ENCODE data around the gene DSG2. TPM values are rescaled to one million over a fixed set of nuclear protein-coding genes. Genes with fewer than 3 reads are reported as not detected.

The DSG2 gene
- total RNA-seq, 1 experiment from 2014 or later: 106 TPM

- DNase-seq (ENCODE audit: unreplicated experiment): no peak
- no peaks in the 10 kb centered on the region for H3K27me3 Mint-ChIP-seq (ENCODE audit: insufficient read depth, unreplicated experiment)
- H3K36me3 Mint-ChIP-seq (ENCODE audit: insufficient read depth, unreplicated experiment): peaks cover 56% of the 10 kb centered on the region
- no peak overlapping the region for H3K4me3 Mint-ChIP-seq (ENCODE audit: unreplicated experiment)
- H3K27ac Mint-ChIP-seq (ENCODE audit: low read depth, unreplicated experiment): no peak overlapping the region
- TF ChIP-seq, protein P1, sequence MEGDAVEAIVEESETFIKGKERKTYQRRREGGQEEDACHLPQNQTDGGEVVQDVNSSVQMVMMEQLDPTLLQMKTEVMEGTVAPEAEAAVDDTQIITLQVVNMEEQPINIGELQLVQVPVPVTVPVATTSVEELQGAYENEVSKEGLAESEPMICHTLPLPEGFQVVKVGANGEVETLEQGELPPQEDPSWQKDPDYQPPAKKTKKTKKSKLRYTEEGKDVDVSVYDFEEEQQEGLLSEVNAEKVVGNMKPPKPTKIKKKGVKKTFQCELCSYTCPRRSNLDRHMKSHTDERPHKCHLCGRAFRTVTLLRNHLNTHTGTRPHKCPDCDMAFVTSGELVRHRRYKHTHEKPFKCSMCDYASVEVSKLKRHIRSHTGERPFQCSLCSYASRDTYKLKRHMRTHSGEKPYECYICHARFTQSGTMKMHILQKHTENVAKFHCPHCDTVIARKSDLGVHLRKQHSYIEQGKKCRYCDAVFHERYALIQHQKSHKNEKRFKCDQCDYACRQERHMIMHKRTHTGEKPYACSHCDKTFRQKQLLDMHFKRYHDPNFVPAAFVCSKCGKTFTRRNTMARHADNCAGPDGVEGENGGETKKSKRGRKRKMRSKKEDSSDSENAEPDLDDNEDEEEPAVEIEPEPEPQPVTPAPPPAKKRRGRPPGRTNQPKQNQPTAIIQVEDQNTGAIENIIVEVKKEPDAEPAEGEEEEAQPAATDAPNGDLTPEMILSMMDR (IDR thresholded peaks at IDR 0.05; ENCODE audit: unreplicated experiment): no peak
- ChIA-PET CTCF (no interaction called here), POLR2A (interaction anchor here (0.9 to 13.1 kb wide), 5 partner anchors 10 to 32 kb away, joined by 3 to 158 read pairs (median 4); partner anchors contain the start of gene DSG2)
- intact Hi-C loops (cut with micrococcal nuclease): no loop called here
- peaks cover 33% of the 10 kb centered on the region for H3K4me1 Mint-ChIP-seq (ENCODE audit: insufficient read depth, unreplicated experiment)
- no TSS peak for BruUV-seq (replicated peaks)
- no peaks in the 10 kb centered on the region for H3K9me3 Mint-ChIP-seq (ENCODE audit: unreplicated experiment)
Observed at GRCh38 chr18:31483396-31483795, 14.6 kb upstream of the DSG2 start.

DNA sequence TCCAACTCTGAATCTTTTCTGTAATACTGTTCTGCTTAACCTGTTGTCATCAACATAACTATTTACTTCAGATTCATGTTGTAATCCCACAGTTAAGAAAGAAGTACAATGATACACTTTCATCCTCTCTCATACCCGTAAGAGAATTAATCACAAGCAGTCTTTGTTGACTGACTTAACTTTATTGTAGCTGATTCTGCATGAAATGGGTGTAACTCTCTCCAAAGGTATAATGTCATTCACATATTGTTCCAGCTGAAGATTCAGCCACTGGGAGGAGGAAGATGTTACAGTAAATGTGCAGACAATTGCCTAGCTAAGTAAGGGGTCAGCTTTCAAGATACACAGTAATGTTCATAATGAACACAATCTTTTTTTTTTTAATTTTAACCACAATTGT lies 13.5 kb upstream of the DSG2 start:
- CTCF ChIA-PET: interaction anchor here (0.7 to 1.4 kb wide), 3 partner anchors 22 to 1099 kb away, joined by 3 to 7 read pairs (median 3); no protein-coding TSS in a partner anchor
- no peaks in the 10 kb centered on the region for H3K9me3 Mint-ChIP-seq (ENCODE audit: unreplicated experiment)
- POLR2A ChIA-PET: interaction anchor here (0.6 to 13.1 kb wide), 12 partner anchors 11 to 442 kb away, joined by 3 to 158 read pairs (median 4); partner anchors contain the start of genes DSC3 and DSG2
- no peaks in the 10 kb centered on the region for H3K27me3 Mint-ChIP-seq (ENCODE audit: insufficient read depth, unreplicated experiment)
- TF ChIP-seq, protein P1 (IDR thresholded peaks at IDR 0.05; ENCODE audit: unreplicated experiment): no peak
- no peak for DNase-seq (ENCODE audit: unreplicated experiment)
- no TSS peak for BruUV-seq (replicated peaks)
- no peak overlapping the region for H3K27ac Mint-ChIP-seq (ENCODE audit: low read depth, unreplicated experiment)
- H3K4me1 Mint-ChIP-seq (ENCODE audit: insufficient read depth, unreplicated experiment): peaks cover 41% of the 10 kb centered on the region
- no peak overlapping the region for H3K4me3 Mint-ChIP-seq (ENCODE audit: unreplicated experiment)
- intact Hi-C loops (cut with micrococcal nuclease): no loop called here
- H3K36me3 Mint-ChIP-seq (ENCODE audit: insufficient read depth, unreplicated experiment): peaks cover 45% of the 10 kb centered on the region

DNA sequence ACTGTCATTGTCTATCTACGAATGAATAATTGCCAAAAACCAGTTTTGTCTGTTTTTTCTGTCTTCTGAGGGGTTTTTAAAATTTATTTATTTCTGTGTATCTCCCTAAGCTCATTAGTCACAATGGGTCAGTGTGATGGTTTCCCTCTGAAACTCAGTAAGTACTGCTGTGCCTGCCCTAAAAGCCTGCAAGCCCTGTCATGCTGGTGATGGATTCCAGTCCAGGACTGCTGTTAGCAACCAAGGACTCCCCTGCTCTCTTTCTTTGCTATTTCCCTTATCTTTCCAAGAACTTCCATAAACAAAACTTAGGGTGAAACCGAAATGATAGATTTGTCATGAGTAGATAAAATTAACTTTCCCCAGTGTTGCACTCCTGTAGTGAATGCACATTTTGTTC lies 11.8 kb upstream of the DSG2 start:
- Mint-ChIP-seq H3K9me3 (ENCODE audit: unreplicated experiment) (no peaks in the 10 kb centered on the region), H3K27ac (ENCODE audit: low read depth, unreplicated experiment) (peak overlapping the region; percentile 65), H3K27me3 (ENCODE audit: insufficient read depth, unreplicated experiment) (no peaks in the 10 kb centered on the region), H3K4me1 (ENCODE audit: insufficient read depth, unreplicated experiment) (peaks cover 58% of the 10 kb centered on the region), H3K4me3 (ENCODE audit: unreplicated experiment) (no peak overlapping the region), H3K36me3 (ENCODE audit: insufficient read depth, unreplicated experiment) (peaks cover 31% of the 10 kb centered on the region)
- TF ChIP-seq, protein P1 (IDR thresholded peaks at IDR 0.05; ENCODE audit: unreplicated experiment): no peak
- BruUV-seq (replicated peaks): no TSS peak
- intact Hi-C loops (cut with micrococcal nuclease): no loop called here
- ChIA-PET POLR2A (interaction anchor here (0.7 to 13.1 kb wide), 7 partner anchors 8 to 211 kb away, joined by 3 to 158 read pairs (median 5); partner anchors contain the start of genes DSG2 and DSG3), CTCF (no interaction called here)
- DNase-seq (ENCODE audit: unreplicated experiment): no peak

DNA sequence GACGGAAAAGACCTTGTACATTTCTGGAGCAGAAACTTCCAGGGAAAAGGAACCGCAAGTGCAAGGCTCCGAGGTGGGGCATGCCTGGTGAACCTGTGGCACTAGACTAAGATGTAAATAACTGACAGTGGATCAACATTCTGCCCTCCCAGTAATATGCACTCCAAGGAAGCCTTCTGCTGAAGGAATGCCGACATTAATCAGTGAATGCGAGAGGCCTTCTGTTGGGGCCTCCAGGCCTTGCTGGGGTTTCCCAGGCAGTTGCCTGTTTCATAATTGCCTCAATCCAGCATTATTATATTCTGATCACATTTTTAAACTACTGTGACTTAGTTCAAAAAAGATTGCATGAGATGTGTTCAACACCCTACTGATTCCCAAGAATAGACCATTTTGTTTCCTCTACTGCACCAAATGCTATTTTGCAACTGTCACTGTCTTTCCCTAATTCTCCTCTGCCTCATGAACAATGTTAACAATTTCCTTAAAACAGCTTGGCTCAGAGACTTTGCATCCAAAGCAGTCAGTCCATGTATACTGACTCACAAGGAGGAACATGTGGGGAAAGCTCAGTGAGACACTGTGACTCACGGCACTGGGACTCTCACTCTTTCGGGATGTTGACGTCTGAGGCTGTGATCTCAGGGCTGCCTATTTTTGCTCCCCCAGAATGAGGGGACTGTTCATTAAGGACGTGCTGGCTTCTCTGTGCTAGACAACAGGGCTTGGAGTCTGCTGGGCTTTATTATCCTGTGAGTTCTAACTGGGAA lies 10.5 kb upstream of the DSG2 start:
- Mint-ChIP-seq H3K27ac (ENCODE audit: low read depth, unreplicated experiment) (peak overlapping the region; percentile 65), H3K36me3 (ENCODE audit: insufficient read depth, unreplicated experiment) (peaks cover 28% of the 10 kb centered on the region), H3K27me3 (ENCODE audit: insufficient read depth, unreplicated experiment) (no peaks in the 10 kb centered on the region), H3K9me3 (ENCODE audit: unreplicated experiment) (no peaks in the 10 kb centered on the region), H3K4me3 (ENCODE audit: unreplicated experiment) (no peak overlapping the region), H3K4me1 (ENCODE audit: insufficient read depth, unreplicated experiment) (peaks cover 58% of the 10 kb centered on the region)
- POLR2A ChIA-PET: interaction anchor here (0.6 to 13.1 kb wide), 23 partner anchors 12 to 532 kb away, joined by 3 to 158 read pairs (median 4); partner anchors contain the start of genes DSC3 and DSG2
- no TSS peak for BruUV-seq (replicated peaks)
- intact Hi-C loops (cut with micrococcal nuclease): no loop called here
- CTCF ChIA-PET: interaction anchor here (0.7 to 1.5 kb wide), 6 partner anchors 10 to 64 kb away, joined by 3 to 5 read pairs (median 3); no protein-coding TSS in a partner anchor
- DNase-seq (ENCODE audit: unreplicated experiment): peak; percentile 94
- TF ChIP-seq, protein P1 (IDR thresholded peaks at IDR 0.05; ENCODE audit: unreplicated experiment): no peak

Data from MCF 10A (cell line).